Measurements from ENCODE around the gene SETD2.
"Not testable (repeated sequence)": the region's sequence is repeated elsewhere in the genome, so short reads cannot be mapped to it uniquely, and the experiment has no call there.

Gene SETD2

GRCh38 chr3:47152578-47152977 is 11.3 kb downstream of the SETD2 start:
- DNase-seq (ENCODE audit: low spot score), result no peak

- no peak for DNase-seq (ENCODE audit: low spot score)
Observed at GRCh38 chr3:47151836-47152235, 12.1 kb downstream of the SETD2 start.

- DNase-seq (ENCODE audit: low spot score), result no peak
Observed at GRCh38 chr3:47149339-47149933, 14.5 kb downstream of the SETD2 start.

- DNase-seq (ENCODE audit: low spot score), result no peak
Observed at GRCh38 chr3:47145272-47145671, 18.6 kb downstream of the SETD2 start.

GRCh38 chr3:47143068-47143467 is 20.8 kb downstream of the SETD2 start:
- DNase-seq (ENCODE audit: low spot score), result no peak

GRCh38 chr3:47142536-47142935 is 21.4 kb downstream of the SETD2 start:
- DNase-seq (ENCODE audit: low spot score), result not testable (repeated sequence)

GRCh38 chr3:47140973-47141461 is 22.9 kb downstream of the SETD2 start:
- DNase-seq (ENCODE audit: low spot score), result not testable (repeated sequence)

GRCh38 chr3:47140553-47140952 is 23.4 kb downstream of the SETD2 start:
- DNase-seq (ENCODE audit: low spot score), result not testable (repeated sequence)

- DNase-seq (ENCODE audit: low spot score), result no peak
Observed at GRCh38 chr3:47134311-47134710, 29.6 kb downstream of the SETD2 start.

GRCh38 chr3:47133641-47134040 is 30.3 kb downstream of the SETD2 start:
- DNase-seq (ENCODE audit: low spot score), result no peak

- no peak for DNase-seq (ENCODE audit: low spot score)
Observed at GRCh38 chr3:47130557-47130956, 33.4 kb downstream of the SETD2 start.

GRCh38 chr3:47128137-47128536 is 35.8 kb downstream of the SETD2 start:
- DNase-seq (ENCODE audit: low spot score), result no peak

GRCh38 chr3:47123857-47124256 is 40.1 kb downstream of the SETD2 start:
- no peak for DNase-seq (ENCODE audit: low spot score)

- no peak for DNase-seq (ENCODE audit: low spot score)
Observed at GRCh38 chr3:47121409-47121808, 42.5 kb downstream of the SETD2 start.

GRCh38 chr3:47120138-47120537 is 43.8 kb downstream of the SETD2 start:
- no peak for DNase-seq (ENCODE audit: low spot score)

- DNase-seq (ENCODE audit: low spot score), result not testable (repeated sequence)
Observed at GRCh38 chr3:47119387-47119786, 44.5 kb downstream of the SETD2 start.

- DNase-seq (ENCODE audit: low spot score), result no peak
Observed at GRCh38 chr3:47117807-47118364, 46.0 kb downstream of the SETD2 start.

- DNase-seq (ENCODE audit: low spot score), result not testable (repeated sequence)
Observed at GRCh38 chr3:47115524-47115923, 48.4 kb downstream of the SETD2 start.

- DNase-seq (ENCODE audit: low spot score), result peak; percentile 57
Observed at GRCh38 chr3:47113669-47114365, 50.1 kb downstream of the SETD2 start.

- DNase-seq (ENCODE audit: low spot score), result no peak
Observed at GRCh38 chr3:47112997-47113396, 50.9 kb downstream of the SETD2 start.

- no peak for DNase-seq (ENCODE audit: low spot score)
Observed at GRCh38 chr3:47109393-47109792, 54.5 kb downstream of the SETD2 start.

- DNase-seq (ENCODE audit: low spot score), result no peak
Observed at GRCh38 chr3:47108546-47108945, 55.4 kb downstream of the SETD2 start.

GRCh38 chr3:47104259-47104658 is 59.7 kb downstream of the SETD2 start:
- no peak for DNase-seq (ENCODE audit: low spot score)

All from kidney capillary endothelial cell (primary cell).